ENCODE results near the gene DAND5.

The DAND5 gene

GRCh38 chr19:12995596-12996405 is 26.4 kb downstream of the DAND5 start:
- peak; percentile 24 for DNase-seq

DNA sequence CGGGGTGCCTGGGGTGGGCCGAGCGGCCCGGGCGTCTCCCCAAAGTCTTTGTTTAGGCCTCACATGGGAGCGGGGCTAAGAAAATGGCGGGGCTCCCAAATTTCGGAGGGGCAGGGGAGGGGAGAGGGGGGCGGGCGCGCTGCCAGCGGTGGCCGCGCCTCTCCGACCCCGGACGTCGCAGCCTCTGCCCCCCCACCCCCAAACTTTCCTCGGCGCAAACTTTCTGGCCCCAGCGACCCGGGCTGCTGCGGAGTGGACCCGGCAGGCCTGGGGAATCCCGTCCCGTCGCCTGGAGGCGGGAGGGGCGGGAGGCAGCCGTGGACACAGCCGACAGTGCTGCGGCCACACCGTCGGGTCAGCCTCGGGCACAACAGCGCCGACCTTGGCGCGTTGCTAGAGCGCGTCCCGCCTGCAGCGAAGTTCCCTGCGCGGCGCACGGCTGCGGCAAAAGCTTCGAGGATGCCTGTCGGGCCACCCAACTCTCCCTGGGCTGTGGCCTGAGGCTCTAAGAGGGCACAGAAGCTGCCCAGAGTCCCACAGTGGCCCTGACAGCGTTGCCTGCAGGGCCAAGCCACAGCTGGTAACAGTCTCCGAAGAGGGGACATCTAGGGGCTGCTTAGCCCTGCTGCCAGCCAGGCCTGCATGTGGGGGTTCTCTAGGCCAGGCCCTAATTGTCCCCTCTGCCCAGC is 27.2 kb downstream of the DAND5 start:
- DNase-seq, result peak; percentile 32

GRCh38 chr19:12997179-12997966 is 28.0 kb downstream of the DAND5 start:
- no peak for DNase-seq

- DNase-seq, result no peak
Observed at GRCh38 chr19:12997967-12998940, 28.9 kb downstream of the DAND5 start.

- DNase-seq, result no peak
Observed at GRCh38 chr19:13001166-13001501, 31.8 kb downstream of the DAND5 start.

GRCh38 chr19:13001502-13002165 is 32.3 kb downstream of the DAND5 start:
- DNase-seq, result no peak

DNA sequence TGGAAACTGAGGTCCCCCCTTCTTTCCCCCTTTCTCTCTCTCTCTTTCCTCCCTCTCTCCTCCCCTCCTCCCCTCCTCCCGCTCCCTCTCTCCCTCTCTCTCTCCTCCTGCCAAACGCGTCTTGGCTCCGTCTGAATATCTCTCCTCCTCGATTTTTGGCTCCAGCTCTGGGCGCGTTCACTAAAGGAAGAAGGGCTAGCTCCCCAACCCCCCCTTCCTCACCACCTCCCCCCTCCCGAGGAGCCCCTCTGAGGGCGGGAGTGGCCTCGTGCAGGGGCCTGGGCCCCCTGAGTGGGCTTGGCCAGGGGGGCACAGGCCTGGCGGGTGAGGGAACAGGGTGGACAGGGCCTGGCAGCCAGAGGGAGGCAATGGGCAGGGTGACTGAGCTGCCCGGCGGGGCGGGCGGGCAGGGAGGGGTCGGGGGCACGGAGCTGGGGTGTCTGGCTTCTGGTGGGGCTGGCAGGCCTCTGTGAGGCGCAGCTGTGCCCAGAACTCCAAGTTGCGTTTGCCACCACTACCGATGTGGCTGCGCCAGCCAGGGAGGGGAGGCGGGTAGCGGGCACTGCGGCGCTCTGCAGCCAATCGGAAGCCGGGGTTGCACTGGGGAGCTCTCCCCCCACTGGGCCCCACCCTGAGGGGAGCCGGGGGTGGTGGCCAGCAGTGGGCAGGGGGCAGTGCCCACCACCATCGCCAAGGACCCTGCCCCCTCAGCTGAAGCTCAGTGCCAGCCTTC is 33.0 kb downstream of the DAND5 start:
- DNase-seq, result no peak

DNA sequence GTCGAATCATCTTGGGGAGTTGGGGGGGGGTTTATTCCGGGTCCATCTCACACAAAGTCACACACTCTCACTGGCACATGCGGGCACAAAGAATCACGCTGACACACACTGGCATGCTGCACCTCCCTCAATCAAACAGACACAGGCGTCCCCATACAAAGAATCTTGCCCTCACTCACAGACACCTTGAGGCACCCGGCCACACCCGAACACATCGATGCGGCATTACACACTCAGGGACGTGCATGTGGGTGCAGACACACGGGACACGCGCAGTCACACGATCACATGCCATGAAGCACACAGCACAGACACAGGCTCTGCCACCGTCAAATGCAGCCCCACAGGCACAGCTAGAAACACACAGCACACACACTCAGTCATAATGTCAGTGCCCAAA is 33.7 kb downstream of the DAND5 start:
- DNase-seq, result no peak

- DNase-seq, result no peak
Observed at GRCh38 chr19:13004273-13004672, 34.9 kb downstream of the DAND5 start.

- DNase-seq, result no peak
Observed at GRCh38 chr19:13005253-13005652, 35.9 kb downstream of the DAND5 start.

DNA sequence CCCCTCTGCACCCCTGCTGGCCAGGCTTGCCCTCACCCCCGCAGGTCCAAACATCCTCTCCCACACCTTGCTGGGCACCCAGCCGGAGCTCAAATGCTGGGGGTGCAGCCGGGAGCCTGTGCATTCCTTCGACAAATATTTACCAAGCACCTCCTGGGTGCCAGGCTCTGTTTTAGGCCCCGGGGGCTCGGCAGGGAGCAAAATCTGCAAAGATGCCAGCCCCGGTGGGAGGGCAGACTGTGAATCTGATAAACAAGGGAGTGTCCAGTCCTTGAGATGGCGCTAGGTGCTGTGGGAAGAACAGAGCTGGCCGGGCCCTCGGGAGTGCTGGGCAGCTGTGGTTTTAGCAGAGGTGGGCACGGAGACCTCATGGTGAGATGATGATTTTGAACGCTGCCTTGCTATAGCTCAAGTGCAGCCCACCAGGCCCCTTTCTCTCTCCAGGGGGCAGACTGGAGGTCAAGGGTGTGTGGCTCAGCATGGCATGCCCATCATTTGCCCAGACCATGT is 36.5 kb downstream of the DAND5 start:
- no peak for DNase-seq

DNA sequence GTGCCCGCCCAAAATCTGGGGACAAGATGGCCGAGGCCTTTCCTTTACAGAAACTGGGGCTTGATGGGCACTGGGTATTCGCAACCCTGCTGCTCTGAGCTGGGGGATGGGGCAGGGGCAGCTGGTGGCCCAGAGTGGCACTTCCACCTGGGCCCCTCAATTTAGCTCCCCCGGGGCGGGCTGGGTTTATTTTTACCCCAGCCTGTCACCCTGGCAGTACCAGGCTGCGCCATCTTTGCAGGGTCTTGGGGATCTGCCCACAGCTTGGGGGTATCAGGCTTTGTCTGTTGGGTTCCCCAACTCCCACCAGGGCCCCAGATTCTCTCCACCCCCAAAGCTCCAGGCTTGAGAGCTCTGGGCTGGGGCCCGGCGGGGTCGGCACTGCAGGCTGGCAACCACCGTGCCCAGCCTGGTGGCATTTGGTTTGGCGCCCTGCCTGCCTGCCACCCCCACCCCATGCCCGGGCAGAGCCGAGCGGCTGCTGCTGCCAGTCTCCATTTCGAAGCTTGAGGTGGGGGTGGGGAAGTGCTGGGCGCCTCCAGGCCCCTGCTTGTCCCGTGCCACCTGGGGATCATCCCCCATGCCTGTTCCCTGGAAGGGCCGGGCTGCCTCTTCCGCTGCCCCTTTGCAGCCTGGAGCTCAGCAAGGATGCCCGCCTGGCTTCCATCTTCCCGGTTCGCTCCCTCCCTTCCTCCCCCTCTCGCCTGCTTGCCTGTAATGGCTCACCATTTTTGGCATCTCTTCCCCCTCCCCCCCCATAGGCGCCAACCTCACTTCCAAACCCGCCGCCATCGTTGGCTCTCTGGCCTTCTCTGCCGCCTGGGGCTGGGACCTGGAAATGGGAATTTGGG is 37.3 kb downstream of the DAND5 start:
- no peak for DNase-seq

- DNase-seq, result no peak
Observed at GRCh38 chr19:13007292-13008045, 38.1 kb downstream of the DAND5 start.

GRCh38 chr19:13008926-13009787 is 39.8 kb downstream of the DAND5 start:
- no peak for DNase-seq

GRCh38 chr19:13010038-13010991 is 40.9 kb downstream of the DAND5 start:
- DNase-seq, result no peak

DNA sequence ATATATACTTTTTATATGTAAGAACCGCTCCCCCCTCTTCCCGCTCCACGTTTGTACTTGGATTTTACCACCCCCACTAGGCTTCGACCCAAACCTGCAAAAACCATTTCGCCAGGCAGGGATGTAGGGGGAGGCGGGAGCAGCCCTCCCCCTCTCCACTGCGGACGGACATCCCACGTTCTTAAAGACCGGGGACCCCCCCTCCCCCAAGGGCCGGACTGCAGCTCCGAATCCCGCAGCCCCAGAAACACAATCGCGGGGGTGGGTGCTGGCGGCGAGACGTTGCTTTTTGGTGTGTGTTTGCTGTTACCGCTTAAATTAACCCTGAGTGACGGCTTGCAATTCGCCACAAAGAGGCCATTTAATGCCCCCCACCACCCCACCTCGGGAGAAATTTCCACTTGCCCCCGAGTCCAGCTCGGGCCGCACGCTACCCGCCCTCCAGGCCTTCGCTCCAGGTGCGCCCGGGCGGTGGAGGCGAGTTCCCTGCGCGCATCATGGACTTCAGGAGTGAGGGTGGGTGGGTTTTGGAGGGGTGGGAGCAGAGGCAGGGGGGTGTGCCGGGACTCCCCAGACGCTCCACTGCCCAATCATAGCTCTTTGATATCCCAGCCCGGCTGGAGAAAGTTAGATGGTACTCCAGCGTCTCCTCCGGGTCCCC is 41.7 kb downstream of the DAND5 start:
- DNase-seq, result no peak
